Gastrocnemius medialis (tissue), 4 donors: ENCODE results near the gene ARHGAP9. TPM values are rescaled to one million over a fixed set of nuclear protein-coding genes. Genes with fewer than 3 reads are reported as not detected.

Source experiments
- ATAC-seq, 2 donors: fragments of 150-250 bp; one replicate each; pipeline ENCODE4 v1.9.1; 2016
- DNase-seq, 2 donors: peaks; one replicate each; pipeline ENCODE4 v3.0.0-alpha.2; 2019
- H3K27ac ChIP-seq, 4 donors: fragments of 200-600 bp; sonication (generic); 1 replicate in 1 of 4; 2 replicates in 3 of 4; pipeline ENCODE4 v1.5.1; 2016 to 2018; ENCODE audit warnings: mild to moderate bottlenecking in 2 of 4, moderate library complexity in 1 of 4
- H3K27me3 ChIP-seq, 3 donors: fragments of 200-600 bp; sonication (generic) in 2 of 3; 1 replicate in 1 of 3; 2 replicates in 2 of 3; pipeline versions ENCODE4 v1.5.1 to v1.6.0; 2016 to 2019; ENCODE audit warnings: mild to moderate bottlenecking in 1 of 3, moderate library complexity in 1 of 3
- H3K36me3 ChIP-seq, 2 donors: fragments of 200-600 bp; sonication (generic) in 1 of 2; one replicate each; pipeline ENCODE4 v1.5.1; 2017 to 2018
- H3K4me1 ChIP-seq, 2 donors: fragments of 200-600 bp; sonication (generic) in 1 of 2; one replicate each; pipeline ENCODE4 v1.5.1; 2016 to 2017; ENCODE audit warnings: mild to moderate bottlenecking in 2 of 2
- H3K4me3 ChIP-seq, 4 donors: fragments of 200-600 bp; sonication (generic) in 3 of 4; 1 replicate in 1 of 4; 2 replicates in 3 of 4; pipeline ENCODE4 v1.5.1; 2016 to 2019; ENCODE audit warnings: mild to moderate bottlenecking in 2 of 4
- H3K9me3 ChIP-seq, 3 donors: fragments of 200-600 bp; sonication (generic) in 2 of 3; 1 replicate in 1 of 3; 2 replicates in 2 of 3; pipeline ENCODE4 v1.5.1; 2016 to 2019
- CTCF ChIP-seq, 5 experiments: fragments of 450-650 bp in 3 of 5; fragments of 200-600 bp in 2 of 5; sonication (generic) in 2 of 5; IDR thresholded peaks in 4 of 5; conservative IDR thresholded peaks in 1 of 5; 1 replicate in 4 of 5; 2 replicates in 1 of 5; pipeline ENCODE4 v1.5.1; 2016 to 2019; ENCODE audit warnings: antibody characterized with exemption in 5 of 5, mild to moderate bottlenecking in 3 of 5, moderate library complexity in 3 of 5
- POLR2A ChIP-seq, 2 donors: fragments of 450-650 bp; IDR thresholded peaks; one replicate each; pipeline ENCODE4 v1.6.1; 2017; ENCODE audit warnings: antibody characterized with exemption in 2 of 2, mild to moderate bottlenecking in 2 of 2, moderate library complexity in 2 of 2
- in situ Hi-C, 4 donors: fragments of 200-750 bp; cut with MboI; loops; one replicate each; pipeline versions ENCODE4 v1.15.0 to v1.8.0; 2017; ENCODE audit warnings: low sequenced_read_pairs in 4 of 4
- intact Hi-C: fragments of 100-400 bp; cut with DNase I; formaldehyde crosslinking; loops from one replicate; pipeline ENCODE4 v1.15.1; 2023; ENCODE audit warnings: low total_unique reads
- total RNA-seq, 4 donors: library from RNA; depleted of rRNA; stranded (reverse); fragments of >200 nt; gene quantifications; one replicate each; pipeline versions ENCODE4 v1.1.0 to v1.2.3, GENCODE V29; 2016

ARHGAP9 gene
- total RNA-seq, 4 donors from 2014 or later, result 2.7 to 5.1 (median 4.7) TPM

GRCh38 chr12:57439762-57440266 is 39.9 kb downstream of the ARHGAP9 start:
- Histone ChIP-seq H3K9me3 (no peaks in the 10 kb centered on the region), H3K27ac (no peak overlapping the region), H3K36me3 (no peaks in the 10 kb centered on the region), H3K4me1 (no peaks in the 10 kb centered on the region), H3K4me3 (no peak overlapping the region), H3K27me3 (no peaks in the 10 kb centered on the region)
- in situ Hi-C loops, result loop anchor here in 2 of 4 donors (10.0 to 25.0 kb wide), 2 partner anchors 178 to 195 kb away; partner anchors contain the start of gene STAC3 (in 1 of the 2)
- DNase-seq, result no peak
- no peak for TF ChIP-seq POLR2A (IDR thresholded peaks at IDR 0.05)
- no peak for TF ChIP-seq CTCF (IDR thresholded peaks at IDR 0.05 in 4 of 5, conservative IDR thresholded peaks at IDR 0.05 in 1 of 5)
- intact Hi-C loops, result no loop called here
- no peak for ATAC-seq

- in situ Hi-C loops, result loop anchor here in 2 of 4 donors (10.0 to 25.0 kb wide), 2 partner anchors 176 to 194 kb away; partner anchors contain the start of gene STAC3 (in 1 of the 2)
- no peak overlapping the region for H3K4me3 ChIP-seq
- TF ChIP-seq CTCF (IDR thresholded peaks at IDR 0.05 in 4 of 5, conservative IDR thresholded peaks at IDR 0.05 in 1 of 5) (no peak), POLR2A (IDR thresholded peaks at IDR 0.05) (no peak)
- intact Hi-C loops, result no loop called here
- H3K27me3 ChIP-seq, result no peaks in the 10 kb centered on the region
- no peak for ATAC-seq
- no peaks in the 10 kb centered on the region for H3K9me3 ChIP-seq
- no peaks in the 10 kb centered on the region for H3K36me3 ChIP-seq
- DNase-seq, result no peak
- no peak overlapping the region for H3K27ac ChIP-seq
- H3K4me1 ChIP-seq, result no peaks in the 10 kb centered on the region
These were observed 41.3 kb downstream of the ARHGAP9 start for GRCh38 chr12:57438400-57438799.

- no peaks in the 10 kb centered on the region for H3K4me1 ChIP-seq
- in situ Hi-C loops (loop anchor here in 2 of 4 donors (10.0 to 25.0 kb wide), 2 partner anchors 173 to 190 kb away; partner anchors contain the start of gene STAC3 (in 1 of the 2)), intact Hi-C loops (no loop called here)
- no peaks in the 10 kb centered on the region for H3K27me3 ChIP-seq
- DNase-seq, result no peak
- no peaks in the 10 kb centered on the region for H3K9me3 ChIP-seq
- TF ChIP-seq POLR2A (IDR thresholded peaks at IDR 0.05) (no peak), CTCF (IDR thresholded peaks at IDR 0.05 in 4 of 5, conservative IDR thresholded peaks at IDR 0.05 in 1 of 5) (no peak)
- H3K4me3 ChIP-seq, result no peak overlapping the region
- ATAC-seq, result no peak
- H3K27ac ChIP-seq, result no peak overlapping the region
- H3K36me3 ChIP-seq, result no peaks in the 10 kb centered on the region
These were observed 44.4 kb downstream of the ARHGAP9 start for GRCh38 chr12:57435293-57435692.

GRCh38 chr12:57434517-57435223 is 45.0 kb downstream of the ARHGAP9 start, which contains the start of gene INHBC:
Gene INHBC, plus strand, starts transcription at chr12:57434784. Its CDS starts 103 bp downstream, at chr12:57434887.
- TF ChIP-seq CTCF (IDR thresholded peaks at IDR 0.05 in 4 of 5, conservative IDR thresholded peaks at IDR 0.05 in 1 of 5) (no peak), POLR2A (IDR thresholded peaks at IDR 0.05) (no peak)
- H3K9me3 ChIP-seq, result no peaks in the 10 kb centered on the region
- in situ Hi-C loops, result loop anchor here in 2 of 4 donors (10.0 to 25.0 kb wide), 2 partner anchors 172 to 190 kb away; partner anchors contain the start of gene STAC3 (in 1 of the 2)
- H3K27me3 ChIP-seq, result no peaks in the 10 kb centered on the region
- no peak within 1 kb of the TSS for H3K4me3 ChIP-seq
- peaks cover under 1 to 2% of the 10 kb centered on the region in 2 donors for H3K4me1 ChIP-seq
- ATAC-seq (no peak), DNase-seq (no peak)
- H3K27ac ChIP-seq, result no peak within 1 kb of the TSS
- intact Hi-C loops, result no loop called here
- H3K36me3 ChIP-seq, result no peaks in the 10 kb centered on the region
